COLO829 (cell line): ENCODE measurements around the gene ARMS2.

Source experiments
- DNase-seq: peaks from one replicate; pipeline ENCODE4 v3.0.0; 2012; ENCODE audit warnings: low spot score

ARMS2 gene

GRCh38 chr10:122473116-122473515, 18.7 kb downstream of the ARMS2 start:
- no peak for DNase-seq

GRCh38 chr10:122474131-122474818, 19.8 kb downstream of the ARMS2 start:
- DNase-seq, result no peak

- no peak for DNase-seq
Observed at GRCh38 chr10:122475100-122475499, 20.6 kb downstream of the ARMS2 start.

GRCh38 chr10:122475591-122476332, 21.3 kb downstream of the ARMS2 start:
- no peak for DNase-seq

- no peak for DNase-seq
Observed at GRCh38 chr10:122476333-122476695, 21.9 kb downstream of the ARMS2 start.

GRCh38 chr10:122477436-122477835, 23.0 kb downstream of the ARMS2 start:
- DNase-seq, result no peak

DNA sequence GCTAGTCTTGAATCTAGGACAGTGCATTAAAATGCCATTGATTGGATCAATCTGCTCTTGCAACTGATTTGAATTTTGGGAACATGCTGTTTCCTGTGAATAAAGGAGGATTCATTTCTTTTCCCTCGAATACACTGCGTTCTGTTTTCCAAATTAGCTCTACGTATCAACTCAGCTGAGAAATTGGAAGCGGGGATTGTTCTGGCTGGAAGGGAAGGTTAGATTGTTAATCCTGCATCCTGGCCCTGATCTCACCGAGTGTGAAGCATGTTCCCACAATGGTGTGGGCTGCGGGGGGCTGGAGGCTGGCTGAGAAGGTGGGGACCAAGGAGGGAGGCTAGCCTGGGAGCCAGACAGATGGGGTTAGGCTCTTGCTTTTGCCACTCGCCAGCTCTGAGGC, 24.5 kb downstream of the ARMS2 start:
- no peak for DNase-seq

GRCh38 chr10:122480146-122480833, 25.8 kb downstream of the ARMS2 start:
- no peak for DNase-seq

GRCh38 chr10:122481296-122482056, 27.0 kb downstream of the ARMS2 start:
- DNase-seq, result no peak

DNA sequence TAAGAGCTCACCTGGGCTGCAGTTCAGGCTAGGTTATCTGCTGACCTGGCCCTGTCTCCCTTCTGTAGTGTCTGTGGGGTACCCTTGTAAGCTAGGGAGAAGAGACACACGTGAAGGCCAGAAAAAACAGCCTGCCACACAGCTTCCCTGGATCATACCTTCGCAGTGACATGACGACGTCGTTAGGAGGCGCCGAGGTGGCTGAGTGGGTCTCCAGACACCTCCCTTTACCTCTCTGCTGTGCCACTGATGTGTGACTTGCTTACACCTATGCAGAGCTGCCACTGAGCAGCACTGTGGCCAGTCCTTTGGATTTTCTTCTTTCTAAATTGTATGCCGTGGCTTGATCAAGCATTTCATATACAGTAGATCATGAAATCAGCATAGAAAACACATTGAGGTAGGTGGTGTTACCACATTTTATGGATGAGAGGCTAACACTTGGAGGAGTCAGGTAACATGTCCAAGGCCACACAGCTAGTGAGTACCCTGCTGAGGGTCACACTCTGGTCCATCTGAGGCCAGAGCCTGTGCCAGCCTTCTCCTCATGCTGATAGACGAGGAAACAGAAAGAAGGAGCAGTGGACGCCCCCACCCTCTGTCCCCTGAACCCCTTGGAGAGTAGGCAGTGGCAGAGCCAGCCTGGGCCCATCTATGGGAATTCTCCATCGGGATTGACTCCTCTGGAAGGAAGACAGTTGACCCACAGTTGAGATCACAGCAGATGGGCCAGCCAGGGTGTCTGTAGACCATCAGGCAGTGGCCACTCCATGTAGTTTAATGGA, 30.0 kb downstream of the ARMS2 start:
- DNase-seq, result no peak

DNA sequence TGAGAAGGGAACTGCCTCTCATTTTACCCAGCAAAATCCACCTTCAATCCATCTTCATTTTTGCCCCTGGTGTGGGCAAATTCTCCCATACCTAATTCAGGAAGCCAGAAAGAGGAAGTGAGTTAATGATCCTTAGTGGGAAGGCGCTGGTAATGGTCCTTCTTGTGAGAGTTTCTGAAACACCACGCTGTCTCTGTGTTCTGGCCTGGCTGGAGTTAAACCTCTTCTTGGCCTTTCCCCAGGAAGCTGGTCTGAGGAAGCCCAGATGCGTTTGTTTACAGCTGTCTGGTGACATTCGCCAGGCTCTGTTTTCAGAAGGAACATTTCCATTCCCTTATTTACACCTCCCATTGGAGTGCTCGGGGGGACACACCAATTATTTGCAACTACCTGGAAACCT, 31.2 kb downstream of the ARMS2 start:
- no peak for DNase-seq

DNA sequence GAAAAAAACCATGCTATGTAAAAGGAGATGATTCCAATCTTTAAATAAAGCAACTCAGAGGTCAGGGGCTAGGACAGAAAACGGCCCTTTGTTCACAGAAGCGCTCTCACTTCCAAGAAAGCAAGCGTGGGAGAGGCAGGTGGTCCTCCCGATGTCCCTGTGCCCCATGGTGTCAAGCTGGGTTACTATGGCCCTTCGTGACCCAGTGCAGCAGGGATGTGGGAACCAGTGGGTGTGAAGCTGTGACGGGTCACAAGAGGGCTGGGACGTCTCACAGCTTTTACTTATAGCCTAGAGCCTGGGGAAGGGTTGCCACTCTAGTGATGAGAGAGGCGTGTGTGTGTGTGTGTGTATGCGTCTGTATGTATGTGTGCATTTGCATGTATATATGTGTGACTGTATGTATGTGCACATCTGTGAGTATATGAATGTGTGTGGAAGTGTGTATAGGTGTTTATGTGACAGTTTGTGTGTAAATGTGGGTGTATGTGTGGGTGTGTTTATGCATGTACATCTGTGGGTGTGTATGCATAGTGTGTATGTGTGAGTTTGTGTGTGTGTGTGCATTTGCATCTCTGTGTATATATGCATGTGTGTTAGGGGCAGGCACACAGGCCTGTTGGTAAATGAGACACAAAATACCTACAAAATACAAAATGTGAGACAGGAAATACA, 32.1 kb downstream of the ARMS2 start:
- no peak for DNase-seq

GRCh38 chr10:122487174-122487765, 32.8 kb downstream of the ARMS2 start:
- DNase-seq, result no peak

DNA sequence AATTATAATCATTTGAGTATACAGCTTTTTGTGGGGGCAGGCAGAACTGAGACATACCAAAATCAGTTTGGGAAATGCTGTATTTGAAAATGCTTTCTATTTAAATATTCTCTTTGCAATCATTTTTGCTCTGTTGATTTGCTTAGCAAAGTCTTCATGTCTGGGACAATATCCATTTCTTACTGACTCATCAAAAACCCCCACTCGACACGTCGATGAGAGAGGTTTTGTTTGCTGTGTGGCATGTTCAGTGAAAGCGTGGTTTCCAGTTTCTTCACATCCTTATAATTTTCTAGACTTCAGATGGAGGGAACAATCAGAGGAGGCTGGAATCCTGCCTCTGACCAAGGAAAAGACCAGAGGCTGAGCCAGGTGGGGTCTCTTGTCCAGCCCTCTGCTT, 35.8 kb downstream of the ARMS2 start:
- DNase-seq, result no peak

- no peak for DNase-seq
Observed at GRCh38 chr10:122490786-122491680, 36.6 kb downstream of the ARMS2 start.

GRCh38 chr10:122492006-122492405, 37.6 kb downstream of the ARMS2 start:
- no peak for DNase-seq

GRCh38 chr10:122492999-122493481, 38.6 kb downstream of the ARMS2 start:
- no peak for DNase-seq

DNA sequence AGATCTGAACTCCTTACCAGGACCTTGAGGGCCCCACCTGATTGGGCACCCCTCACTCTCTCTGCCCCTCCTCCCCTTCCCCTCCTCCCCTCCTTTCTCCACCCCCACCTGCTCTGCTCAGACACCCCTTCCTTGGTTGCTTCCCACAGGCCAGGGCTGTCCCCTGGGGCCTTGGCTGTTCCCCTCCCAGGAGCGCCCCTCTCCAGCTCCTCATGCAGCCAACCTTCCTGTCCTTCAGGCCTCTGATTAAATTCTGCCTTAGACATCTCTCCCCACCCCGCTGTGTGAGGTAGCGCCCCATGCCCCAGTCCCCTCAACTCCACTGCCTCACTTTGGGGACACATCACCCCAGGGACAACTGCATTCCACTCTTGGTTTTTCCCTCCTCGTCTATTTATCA, 39.3 kb downstream of the ARMS2 start:
- DNase-seq, result no peak

GRCh38 chr10:122494173-122494820, 39.8 kb downstream of the ARMS2 start:
- DNase-seq, result no peak
